SIG-M5 treated with dmso at 0.1 percent for 504 hours (cell line): ENCODE measurements around the gene FRMD4A.
"Not testable (repeated sequence)": the region's sequence is repeated elsewhere in the genome, so short reads cannot be mapped to it uniquely, and the experiment has no call there.

ENCODE experiments used
- DNase-seq: peaks from one replicate; lab custom pipeline; 2025; ENCODE audit not compliant: unreplicated experiment; lab: John Stamatoyannopoulos, UW

Gene FRMD4A

GRCh38 chr10:14244147-14244546, 86.6 kb downstream of the FRMD4A start:
- DNase-seq: no peak

- DNase-seq: no peak
Measured at GRCh38 chr10:14243221-14243620, 87.5 kb downstream of the FRMD4A start.

DNA sequence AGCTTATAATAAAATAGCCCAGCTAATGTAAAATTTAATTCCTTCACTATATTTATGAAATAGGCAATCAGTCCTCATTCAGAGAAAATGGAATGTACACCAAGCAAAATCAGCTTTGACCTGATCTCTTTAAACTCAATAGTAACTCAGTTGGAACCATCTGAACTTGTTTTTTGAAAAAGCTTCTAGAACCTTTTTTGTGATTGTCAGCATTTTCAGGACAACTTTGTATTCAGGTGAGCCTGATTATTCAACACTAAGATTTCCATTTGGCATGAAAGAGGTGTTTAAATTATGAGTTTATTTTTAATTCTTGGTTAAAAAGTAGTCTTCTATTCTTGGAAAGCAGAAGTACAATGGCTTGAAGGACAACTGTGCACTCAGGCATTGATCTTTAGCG, 89.5 kb downstream of the FRMD4A start:
- no peak for DNase-seq

GRCh38 chr10:14240253-14241189, 90.2 kb downstream of the FRMD4A start:
- no peak for DNase-seq

- not testable (repeated sequence) for DNase-seq
Measured at GRCh38 chr10:14238659-14239058, 92.1 kb downstream of the FRMD4A start.

- DNase-seq: no peak
Measured at GRCh38 chr10:14236341-14236740, 94.4 kb downstream of the FRMD4A start.

DNA sequence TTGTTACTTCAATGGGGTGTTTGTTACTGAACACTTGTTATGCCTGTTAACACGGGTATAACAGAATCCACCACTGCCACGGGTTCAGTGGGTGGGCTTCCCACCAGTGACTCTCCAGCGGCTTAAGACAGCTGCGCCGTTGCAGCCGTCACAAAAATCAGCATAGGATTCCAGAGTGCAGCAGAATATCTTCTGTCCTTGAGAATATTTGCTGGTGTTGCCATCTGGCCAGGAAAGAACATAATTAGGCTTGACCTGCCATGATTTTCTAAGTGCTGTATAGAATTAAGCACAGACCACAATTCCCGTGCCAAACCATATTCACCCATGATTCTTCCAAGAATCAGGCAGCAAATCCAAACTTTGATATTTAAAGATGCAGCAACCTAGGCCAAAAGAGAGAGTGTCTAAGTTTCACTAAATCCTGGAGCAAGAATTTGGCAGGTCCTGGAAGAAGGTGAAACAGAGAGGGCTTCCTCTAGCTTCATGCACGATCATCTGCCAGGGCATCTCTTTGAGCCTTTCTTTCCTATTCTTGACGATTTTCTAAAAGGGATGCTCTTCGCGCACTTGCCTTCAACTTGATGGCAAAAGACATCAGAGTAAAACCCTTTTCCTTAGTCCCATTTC, 95.0 kb downstream of the FRMD4A start:
- DNase-seq: no peak

DNA sequence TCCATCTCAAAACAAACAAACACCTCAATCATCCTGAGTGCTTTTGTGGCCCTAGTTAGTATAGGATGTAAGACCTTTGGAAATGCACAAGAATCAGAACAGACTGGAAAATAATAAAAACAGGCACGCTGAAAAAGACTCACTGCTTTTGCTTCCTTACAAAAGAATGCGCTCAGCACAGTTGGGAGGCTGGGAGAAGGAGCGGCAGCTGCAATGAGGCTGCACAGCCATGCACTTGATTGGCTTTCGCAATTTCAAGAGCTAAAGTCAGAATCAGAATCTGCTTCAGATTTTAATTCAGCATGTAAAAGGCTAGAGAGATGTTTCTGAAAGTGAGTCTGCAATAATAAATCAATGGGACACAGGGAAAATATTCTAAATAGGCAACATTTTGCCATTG, 97.2 kb downstream of the FRMD4A start:
- no peak for DNase-seq

GRCh38 chr10:14228798-14229197, 101.9 kb downstream of the FRMD4A start:
- not testable (repeated sequence) for DNase-seq

- DNase-seq: no peak
Measured at GRCh38 chr10:14225379-14225778, 105.3 kb downstream of the FRMD4A start.

DNA sequence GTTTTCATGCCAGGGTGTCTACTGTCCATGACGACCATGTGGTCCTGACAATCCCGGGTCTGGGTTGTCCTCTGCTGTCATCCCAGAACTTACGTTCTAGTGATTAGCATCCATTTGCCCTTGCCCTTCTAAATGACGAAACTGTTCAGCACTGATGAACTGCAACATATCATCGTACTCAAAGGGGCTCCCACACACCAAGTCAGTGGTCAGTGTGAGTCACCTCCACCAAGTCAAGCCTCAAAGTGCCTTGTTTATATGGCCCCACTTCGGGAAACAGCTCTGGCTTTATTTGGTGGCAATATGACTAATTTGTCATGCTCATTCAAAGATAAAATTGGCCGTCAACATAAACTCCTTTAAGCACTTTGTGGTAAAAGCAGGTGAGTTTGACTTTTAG, 110.7 kb downstream of the FRMD4A start:
- no peak for DNase-seq

- DNase-seq: no peak
Measured at GRCh38 chr10:14219411-14219810, 111.3 kb downstream of the FRMD4A start.

GRCh38 chr10:14215641-14216040, 115.1 kb downstream of the FRMD4A start:
- no peak for DNase-seq

DNA sequence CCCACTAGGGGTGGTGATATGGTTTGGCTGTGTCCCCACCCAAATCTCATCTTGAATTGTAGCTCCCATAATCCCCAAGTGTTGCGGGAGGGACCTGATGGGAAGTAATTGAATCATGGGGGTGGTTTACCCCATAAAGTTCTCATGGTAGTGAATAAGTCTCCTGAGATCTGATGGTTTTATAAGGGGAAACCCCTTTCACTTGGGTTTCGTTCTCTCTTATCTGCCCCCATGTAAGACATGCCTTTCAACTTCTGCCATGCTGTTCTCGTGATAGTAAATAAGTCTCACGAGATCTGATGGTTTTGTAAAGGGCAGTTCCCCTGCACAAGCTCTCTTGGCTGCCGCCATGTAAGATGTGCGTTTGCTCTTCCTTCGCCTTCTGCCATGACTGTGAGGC, 117.0 kb downstream of the FRMD4A start:
- DNase-seq: not testable (repeated sequence)

DNA sequence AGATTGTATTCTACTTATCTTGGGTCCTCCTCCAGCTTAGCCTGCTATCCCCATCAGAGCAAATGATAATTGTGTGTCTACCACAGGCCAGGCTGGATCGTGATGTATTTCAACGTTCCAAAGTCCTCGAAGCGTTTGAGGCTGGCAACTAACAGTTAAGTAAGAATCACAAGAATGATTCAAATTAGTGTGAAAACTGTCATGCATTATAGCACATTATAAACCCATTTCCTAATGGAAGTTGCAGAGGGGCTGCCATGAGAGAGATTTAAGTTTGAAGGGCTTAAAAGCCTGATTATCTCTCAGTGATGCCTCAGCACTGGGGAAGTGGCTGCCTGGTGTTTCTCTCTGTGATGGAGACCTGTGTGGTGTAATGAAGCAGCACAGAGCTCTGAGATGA, 119.1 kb downstream of the FRMD4A start:
- no peak for DNase-seq

DNA sequence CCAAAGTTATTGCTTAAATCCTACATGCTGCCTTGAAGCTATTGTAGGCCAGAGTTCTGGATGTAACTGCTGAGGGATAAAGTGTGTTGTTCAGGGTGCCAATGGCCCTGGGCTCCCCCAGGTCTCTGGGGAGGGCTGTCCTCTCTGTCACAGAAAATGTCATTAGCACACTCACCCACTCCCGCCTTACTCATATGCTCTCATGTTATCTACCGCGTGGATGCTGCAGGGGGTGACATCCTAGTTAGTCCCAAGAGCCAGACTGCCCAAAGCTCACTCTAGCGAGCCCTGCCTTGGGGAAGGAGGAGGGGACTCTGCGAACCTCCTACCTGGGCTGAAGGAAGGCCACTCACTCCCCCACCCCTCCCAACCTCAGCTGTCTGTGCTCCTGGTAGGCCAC, 122.5 kb downstream of the FRMD4A start:
- DNase-seq: no peak

DNA sequence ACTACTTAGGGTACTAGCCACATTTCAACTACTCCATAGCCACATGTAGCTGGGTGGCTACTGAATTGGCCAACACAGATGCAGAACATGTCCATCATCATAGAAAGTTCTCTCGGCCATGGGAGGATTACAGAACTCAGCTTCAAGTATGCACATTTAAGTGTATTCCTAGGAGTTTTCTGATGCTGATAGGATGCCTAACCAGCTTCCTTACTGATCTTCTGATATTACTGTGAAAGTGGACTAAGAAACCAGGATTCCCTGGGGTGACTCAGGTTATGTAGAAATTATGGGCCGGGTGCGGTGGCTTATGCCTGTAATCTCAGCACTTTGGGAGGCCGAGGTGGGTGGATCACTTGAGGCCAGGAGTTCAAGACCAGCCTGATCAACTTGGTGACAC, 125.5 kb downstream of the FRMD4A start:
- no peak for DNase-seq

GRCh38 chr10:14200698-14201544, 129.8 kb downstream of the FRMD4A start:
- DNase-seq: no peak

DNA sequence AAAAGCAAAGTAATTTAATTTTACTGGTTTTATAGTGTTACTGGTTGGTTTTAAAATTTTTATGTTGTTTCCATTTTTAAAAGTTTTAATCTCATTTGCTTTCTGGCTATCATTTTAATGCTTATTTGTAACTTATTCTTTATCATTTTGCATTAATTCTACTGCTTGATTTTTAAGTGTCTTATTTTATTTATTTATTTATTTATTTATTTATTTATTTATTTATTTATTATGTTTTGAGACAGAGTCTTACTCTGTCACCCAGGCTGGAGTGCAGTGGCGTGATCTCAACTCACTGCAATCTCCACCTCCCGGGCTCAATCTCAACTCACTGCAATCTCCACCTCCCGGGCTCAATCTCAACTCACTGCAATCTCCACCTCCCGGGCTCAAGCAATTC, 131.6 kb downstream of the FRMD4A start:
- not testable (repeated sequence) for DNase-seq

DNA sequence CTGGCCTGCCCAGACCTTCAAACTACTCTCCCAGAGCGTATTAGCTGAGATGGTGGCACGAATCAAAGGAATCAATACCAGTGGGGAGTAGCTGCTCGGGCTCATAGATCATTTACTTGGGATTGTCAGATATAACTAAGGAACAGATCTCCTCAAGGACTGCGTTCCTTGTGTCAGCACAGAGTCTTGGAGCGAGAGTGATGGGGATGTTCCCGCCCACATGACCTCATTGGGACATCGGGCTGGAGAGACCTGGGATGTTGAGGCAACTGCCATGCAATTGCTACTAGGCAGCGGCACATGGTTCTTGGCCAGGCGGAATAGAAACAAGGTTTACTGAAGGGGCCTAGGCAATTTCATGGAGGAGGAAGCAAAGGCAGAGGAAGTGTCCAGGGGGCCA, 132.6 kb downstream of the FRMD4A start:
- DNase-seq: no peak

- no peak for DNase-seq
Measured at GRCh38 chr10:14196113-14196512, 134.6 kb downstream of the FRMD4A start.
